ENCODE measurements around the gene TOX4. TPM values are rescaled to one million over a fixed set of nuclear protein-coding genes. Genes with fewer than 3 reads are reported as not detected.
A peak's percentile ranks its signal among the peaks of the same experiment; 100 is the strongest.

TOX4 gene
- total and polyA plus RNA-seq, 2 of the 8 experiments (the other 6 are each of a cell fraction or from before 2014, with no cell fraction given): 51.5 to 58.3 TPM

- ChIA-PET POLR2A (ENCODE audit: partially characterized antibody) (interaction anchor here (0.6 to 3.7 kb wide), 20 partner anchors 9 to 128 kb away, joined by 3 to 62 read pairs (median 6); partner anchors contain the start of genes CHD8, RAB2B, SALL2 and SUPT16H), CTCF (ENCODE audit: partially characterized antibody) (interaction anchor here (0.9 to 2.2 kb wide), 5 partner anchors 13 to 51 kb away, joined by 3 to 11 read pairs (median 5); partner anchors contain the start of genes CHD8 and TOX4)
- 3% methylated on average over 6 of the region's 11 CpGs; no CpG with 5 or more reads in 1 of the 2 experiments for WGBS, 2 experiments (ENCODE audit: extremely low coverage in 1 of 2, insufficient coverage in 1 of 2, insufficient read length in 1 of 2, insufficient replicate concordance in 2 of 2, low coverage in 1 of 2, low lambda C conversion rate in 2 of 2, missing lambda C conversion rate in 1 of 2)
- Histone ChIP-seq H3K9ac (replicated peaks in 1 of 4; ENCODE audit: extremely low read depth in 1 of 4, low read depth in 3 of 4, low read length in 3 of 4) (peak overlapping the region; percentile 39 to 85 (median 56)), H2BK12ac (ENCODE audit: low read depth, low read length) (no peak overlapping the region), H2BK5ac (ENCODE audit: low read depth, low read length) (peak overlapping the region; percentile 38; the same call in 1 of the 2 replicates), H3K23me2 (ENCODE audit: low read depth, low read length) (peaks cover 4% of the 10 kb centered on the region; the same call in 1 of the 2 replicates), H3K79me1 (ENCODE audit: low read depth, low read length) (peaks cover 6% of the 10 kb centered on the region; the same call in 1 of the 2 replicates), H2AFZ (ENCODE audit: low read length) (no peak overlapping the region), H3K56ac (replicated peaks; ENCODE audit: insufficient read length, low read depth, low read length) (no peak overlapping the region), H2AK5ac (ENCODE audit: low read depth, low read length) (no peak overlapping the region), H3K27me3 (replicated peaks in 1 of 4; ENCODE audit: control insufficient read depth in 3 of 4, extremely low read depth in 1 of 4, insufficient read depth in 3 of 4, low read length in 3 of 4) (no peaks in the 10 kb centered on the region), H2BK120ac (replicated peaks; ENCODE audit: low read depth, low read length) (no peak overlapping the region), H3K79me2 (ENCODE audit: control insufficient read depth in 1 of 2, insufficient read depth in 2 of 2, low read length in 2 of 2) (peaks cover 21 to 84% of the 10 kb centered on the region in 2 experiments), H3K9me3 (ENCODE audit: insufficient read depth in 2 of 2, low read depth in 1 of 2, low read length in 1 of 2) (no peaks in the 10 kb centered on the region), H3K4me3 (ENCODE audit: extremely low read depth in 1 of 4, insufficient read depth in 2 of 4, low read depth in 3 of 4, low read length in 4 of 4) (peak overlapping the region; percentile 48 to 76 (median 67)), H4K8ac (ENCODE audit: extremely low read depth, insufficient read depth, low read length) (peak overlapping the region; percentile 77; the same call in 1 of the 2 replicates), H3K27ac (ENCODE audit: low read depth, low read length) (peak overlapping the region; percentile 29; the same call in 1 of the 2 replicates), H4K5ac (ENCODE audit: insufficient read length, low read depth, low read length) (peak overlapping the region; percentile 35), H3K14ac (ENCODE audit: insufficient read length) (no peak overlapping the region), H2BK15ac (ENCODE audit: low read length) (no peak overlapping the region), H4K91ac (replicated peaks; ENCODE audit: insufficient read length, low read length) (no peak overlapping the region), H3K23ac (ENCODE audit: insufficient read length) (no peak overlapping the region), H3K4me2 (ENCODE audit: insufficient read depth in 1 of 2, low read depth in 2 of 2, low read length in 2 of 2) (peak overlapping the region; percentile 84 to 93), H3K36me3 (ENCODE audit: control insufficient read depth in 2 of 4, insufficient read depth in 4 of 4, low read length in 3 of 4) (peaks cover 0 to 3% (median 2%) of the 10 kb centered on the region in 4 experiments; a peak in 5 of 8 replicates), H3K4ac (replicated peaks; ENCODE audit: insufficient read length, low read depth, low read length) (no peak overlapping the region), H3K4me1 (replicated peaks in 1 of 4; ENCODE audit: control insufficient read depth in 3 of 4, insufficient read depth in 4 of 4, low read length in 3 of 4) (peaks cover 0 to 5% (median 1%) of the 10 kb centered on the region in 4 experiments; a peak in 4 of 7 replicates), H2BK20ac (ENCODE audit: low read length) (no peak overlapping the region), H4K20me1 (replicated peaks in 1 of 2; ENCODE audit: control insufficient read depth in 1 of 2, insufficient read depth in 2 of 2, low read length in 2 of 2) (peaks cover 3 to 4% of the 10 kb centered on the region in 2 experiments), H3K18ac (ENCODE audit: extremely low read depth, low read length) (no peak overlapping the region)
- FAIRE-seq: no peak
- DNase-seq (ENCODE audit: low read depth in 1 of 2, low spot score in 2 of 2): no peak
- TF ChIP-seq TBP (IDR thresholded peaks at IDR 0.05; ENCODE audit: low read depth, low read length) (no peak), EP300 (IDR thresholded peaks at IDR 0.05; ENCODE audit: borderline replicate concordance in 1 of 2, low read depth in 2 of 2, low read length in 2 of 2) (no peak), HDAC2 (IDR thresholded peaks at IDR 0.05; ENCODE audit: borderline replicate concordance in 1 of 2, low read depth in 2 of 2, low read length in 2 of 2) (no peak), TAF7 (optimal IDR thresholded peaks at IDR 0.05; ENCODE audit: borderline replicate concordance, low read depth, low read length) (no peak), JUN (IDR thresholded peaks at IDR 0.05; ENCODE audit: low read depth, low read length) (no peak), RAD21 (IDR thresholded peaks at IDR 0.05 in 1 of 2, conservative IDR thresholded peaks at IDR 0.05 in 1 of 2; ENCODE audit: low read depth in 2 of 2, low read length in 2 of 2) (no peak), ATF2 (IDR thresholded peaks at IDR 0.05; ENCODE audit: low read length) (no peak), GABPA (IDR thresholded peaks at IDR 0.05; ENCODE audit: borderline replicate concordance, insufficient read depth, low read length) (no peak)
Observed at GRCh38 chr14:21436567-21437062, 40.4 kb upstream of the TOX4 start.
